ENCODE data around the gene FBXL7.
"Not testable (repeated sequence)": the region's sequence is repeated elsewhere in the genome, so short reads cannot be mapped to it uniquely, and the experiment has no call there.

The FBXL7 gene

GRCh38 chr5:15834596-15835245, 334.7 kb downstream of the FBXL7 start:
- DNase-seq, result no peak

DNA sequence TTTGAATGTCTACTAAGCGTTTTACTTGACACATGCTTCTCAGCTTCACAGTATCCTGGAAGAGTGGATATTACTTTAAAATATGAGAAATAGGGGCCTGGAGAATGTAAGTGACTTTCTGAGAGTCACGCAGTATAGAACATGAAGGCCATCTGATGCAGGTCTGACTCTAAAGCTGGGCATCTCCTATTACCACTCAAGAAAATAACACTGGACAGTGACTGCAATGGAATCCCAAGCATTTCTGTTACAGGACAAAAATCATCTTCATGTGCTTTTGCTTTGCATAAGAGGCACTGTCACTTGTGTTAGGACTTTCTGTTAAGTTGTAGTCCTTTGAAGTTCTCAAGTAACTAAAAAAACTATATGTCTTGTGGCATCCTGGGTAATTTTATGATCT, 335.5 kb downstream of the FBXL7 start:
- no peak for DNase-seq

- DNase-seq, result no peak
These were observed 337.7 kb downstream of the FBXL7 start for GRCh38 chr5:15837551-15838289.

GRCh38 chr5:15844253-15844652, 344.3 kb downstream of the FBXL7 start:
- DNase-seq, result no peak

DNA sequence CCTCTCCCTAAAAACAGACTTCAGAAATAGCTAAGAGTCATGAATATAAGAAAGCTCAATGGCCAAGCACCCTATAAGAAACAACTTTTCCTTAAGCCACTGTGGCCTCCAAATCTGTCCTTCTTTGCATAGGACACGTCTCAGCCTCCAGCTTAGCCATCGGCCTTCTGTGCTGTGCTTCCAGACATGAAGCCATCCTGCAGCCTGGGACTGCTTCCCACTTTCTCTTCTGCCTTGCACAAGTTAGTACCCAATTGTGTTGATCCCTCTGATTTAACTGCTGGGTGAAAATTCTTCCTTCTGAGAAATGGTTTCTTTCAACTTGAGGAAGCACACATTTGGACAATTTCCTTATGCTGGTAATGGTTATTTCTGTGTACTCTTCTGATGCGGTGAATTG, 344.9 kb downstream of the FBXL7 start:
- DNase-seq, result no peak

- DNase-seq, result no peak
These were observed 350.6 kb downstream of the FBXL7 start for GRCh38 chr5:15850536-15850935.

GRCh38 chr5:15850939-15851341, 351.0 kb downstream of the FBXL7 start:
- DNase-seq, result no peak

- no peak for DNase-seq
These were observed 352.2 kb downstream of the FBXL7 start for GRCh38 chr5:15852217-15852616.

GRCh38 chr5:15852949-15853348, 353.0 kb downstream of the FBXL7 start:
- no peak for DNase-seq

GRCh38 chr5:15858326-15858725, 358.3 kb downstream of the FBXL7 start:
- no peak for DNase-seq

DNA sequence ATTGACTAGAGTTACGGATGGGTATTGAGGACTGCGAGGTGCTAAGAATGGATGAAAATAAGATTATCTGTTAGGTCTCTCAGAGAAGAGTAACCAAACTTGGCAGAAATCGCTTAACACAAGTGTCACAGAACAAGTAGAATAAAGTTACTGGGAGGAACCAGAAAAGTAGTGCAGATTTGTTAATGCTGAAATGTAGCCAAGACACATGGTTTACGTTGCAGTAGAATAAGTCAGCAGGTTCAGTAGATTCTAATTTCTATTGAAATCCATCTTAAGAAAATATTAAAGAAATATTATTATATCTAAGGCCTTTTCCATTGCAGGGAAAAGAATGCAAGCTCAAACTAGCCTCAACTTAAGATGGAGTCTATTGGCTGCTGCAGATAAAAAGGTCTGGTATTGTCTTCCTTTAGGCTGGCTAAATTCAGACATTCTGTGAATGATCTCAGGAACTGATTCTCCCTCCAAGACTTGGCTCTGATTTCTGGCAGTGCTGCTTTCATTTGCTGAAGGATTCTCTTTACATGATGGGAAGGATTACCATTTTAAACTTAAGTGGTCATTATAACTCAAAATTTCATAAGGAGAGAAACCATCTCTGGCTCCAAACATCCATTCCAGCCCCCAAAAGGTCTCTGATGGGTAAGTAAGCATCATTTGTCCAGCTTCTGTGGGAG, 364.7 kb downstream of the FBXL7 start:
- no peak for DNase-seq

- DNase-seq, result not testable (repeated sequence)
These were observed 372.3 kb downstream of the FBXL7 start for GRCh38 chr5:15872259-15872658.

GRCh38 chr5:15877914-15878313, 377.9 kb downstream of the FBXL7 start:
- no peak for DNase-seq

- DNase-seq, result no peak
These were observed 380.2 kb downstream of the FBXL7 start for GRCh38 chr5:15880201-15880600.

DNA sequence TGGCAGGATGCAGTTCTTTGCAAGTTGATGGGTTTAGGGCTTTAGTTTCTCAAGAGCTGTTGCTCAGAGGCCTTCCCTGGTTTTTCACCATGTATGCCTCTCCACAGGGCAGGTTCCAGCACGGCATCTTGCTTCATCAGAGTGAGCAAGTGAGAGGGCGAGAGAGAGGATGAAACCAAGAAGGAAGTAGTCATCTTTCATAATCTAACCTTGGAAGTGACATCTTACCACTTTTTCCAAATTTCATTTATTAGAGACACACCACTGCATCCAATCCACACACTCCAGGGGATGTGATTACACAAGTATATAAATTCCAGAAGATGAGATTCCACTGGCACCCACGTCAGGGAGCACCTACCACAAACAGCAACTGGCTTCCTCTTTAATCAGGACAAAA, 385.2 kb downstream of the FBXL7 start:
- no peak for DNase-seq

DNA sequence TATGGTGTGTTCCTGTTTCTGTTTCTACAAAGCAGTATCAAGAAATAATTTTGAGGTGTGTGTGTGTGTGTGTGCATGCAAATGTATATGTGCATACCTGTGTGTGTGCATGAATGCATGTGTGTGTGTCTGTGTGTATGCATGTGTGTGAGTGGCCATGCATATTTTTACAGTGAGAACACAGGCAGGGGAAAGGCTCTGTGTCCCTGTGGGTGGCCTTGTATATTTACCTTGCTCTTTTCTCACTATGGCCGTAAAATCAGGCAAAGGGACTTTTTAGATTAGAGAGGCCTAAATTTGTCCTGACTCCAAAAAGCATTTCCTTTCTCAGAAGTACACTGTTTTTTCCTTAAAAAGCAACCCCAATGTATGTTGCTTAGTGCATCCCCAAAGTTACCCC, 386.2 kb downstream of the FBXL7 start:
- DNase-seq, result no peak

DNA sequence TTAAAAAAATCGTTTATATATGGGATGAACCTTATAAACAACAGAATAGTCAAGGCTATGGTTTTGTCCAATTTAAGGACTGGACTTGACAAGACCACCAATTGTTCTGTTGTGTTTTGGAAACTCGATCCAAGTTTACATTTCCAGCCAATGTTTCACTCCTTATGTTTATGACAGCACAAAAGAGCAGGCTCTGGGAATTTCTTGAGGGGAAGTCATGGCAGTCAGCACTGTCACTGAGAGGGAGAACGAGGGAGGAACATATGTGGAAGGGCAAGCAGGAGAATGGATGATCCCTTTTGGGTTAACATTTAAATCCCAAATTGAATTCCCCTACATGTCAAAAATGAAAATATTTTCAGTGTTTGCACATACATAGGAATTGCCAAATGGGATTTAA, 387.1 kb downstream of the FBXL7 start:
- DNase-seq, result no peak

DNA sequence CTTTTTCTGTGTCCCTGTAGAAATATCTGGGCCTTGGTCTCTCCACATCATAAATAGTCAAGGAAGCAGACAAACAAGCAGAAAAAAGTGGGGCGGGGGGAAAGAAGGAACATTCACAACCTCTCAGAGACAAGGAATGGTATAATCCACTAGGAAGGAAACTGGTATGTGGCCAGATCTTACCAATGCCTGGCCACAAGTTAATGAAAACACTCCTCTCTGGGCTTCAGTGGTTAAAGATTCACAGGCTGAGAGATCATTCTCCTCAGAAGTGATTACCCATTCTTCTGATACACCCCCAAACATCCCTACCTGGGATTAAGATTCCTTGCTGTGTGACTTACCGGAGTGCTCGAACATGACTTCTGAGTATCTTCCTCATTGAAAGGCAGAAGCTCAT, 389.0 kb downstream of the FBXL7 start:
- no peak for DNase-seq

DNA sequence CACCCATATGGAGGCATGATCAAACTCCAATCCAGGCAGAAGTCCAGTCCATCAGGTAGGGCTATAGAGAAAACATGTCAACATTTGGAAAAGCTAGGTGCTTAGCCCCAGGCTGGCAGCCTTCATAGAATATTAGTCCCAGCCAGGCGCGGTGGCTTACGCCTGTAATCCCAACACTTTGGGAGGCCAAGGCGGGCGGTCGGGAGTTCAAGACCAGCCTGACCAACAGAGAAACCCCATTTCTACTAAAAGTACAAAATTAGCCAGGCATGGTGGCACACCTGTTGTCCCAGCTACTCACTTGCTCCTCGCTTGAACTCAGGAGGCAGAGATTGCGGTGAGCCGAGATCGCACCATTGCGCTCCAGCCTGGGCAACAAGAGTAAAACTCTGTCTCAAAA, 393.9 kb downstream of the FBXL7 start:
- DNase-seq, result no peak

GRCh38 chr5:15897656-15898055, 397.7 kb downstream of the FBXL7 start:
- DNase-seq, result no peak

- DNase-seq, result no peak
These were observed 398.7 kb downstream of the FBXL7 start for GRCh38 chr5:15898641-15899040.

- DNase-seq, result no peak
These were observed 399.5 kb downstream of the FBXL7 start for GRCh38 chr5:15899481-15899880.

DNA sequence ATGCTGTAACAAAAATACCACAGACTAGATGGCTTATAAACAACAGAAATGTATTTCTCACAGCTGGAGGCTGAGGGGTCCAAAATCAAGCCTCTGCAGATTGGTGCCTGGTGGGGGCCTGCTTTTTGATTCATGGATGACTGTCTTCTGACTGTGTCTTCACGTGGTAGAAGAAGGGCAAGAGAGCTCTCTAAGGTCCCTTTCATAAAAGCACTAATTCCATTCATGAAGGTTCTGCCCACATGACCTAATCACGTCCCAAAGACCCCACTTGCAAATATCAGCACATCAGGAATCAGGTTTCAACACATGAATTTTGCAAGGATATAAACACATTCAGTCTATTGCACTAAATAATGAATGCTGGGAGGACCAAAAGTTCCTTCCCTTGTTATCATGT, 401.2 kb downstream of the FBXL7 start:
- DNase-seq, result no peak

GRCh38 chr5:15902066-15902465, 402.1 kb downstream of the FBXL7 start:
- DNase-seq, result no peak
